Panc1 (cell line): Measurements from ENCODE around the gene DCAKD.

ENCODE experiments used
- CTCF ChIP-seq: fragments of 450-650 bp; IDR thresholded peaks from 2 replicates; pipeline ENCODE4 v1.5.1; 2017; ENCODE audit warnings: mild to moderate bottlenecking
- POLR2AphosphoS5 ChIP-seq: IDR thresholded peaks from 2 replicates; pipeline ENCODE4 v1.6.1; 2012; ENCODE audit warnings: mild to moderate bottlenecking, low read depth, low read length, moderate library complexity
- REST ChIP-seq, 2 experiments: IDR thresholded peaks; 2 replicates each; pipeline ENCODE4 v1.6.1; 2011 to 2012; ENCODE audit warnings: low read depth in 2 of 2, control low read depth in 1 of 2, low read length in 1 of 2, mild to moderate bottlenecking in 1 of 2, moderate library complexity in 1 of 2; ENCODE audit not compliant: insufficient read depth in 1 of 2
- SIN3A ChIP-seq: IDR thresholded peaks from 2 replicates; pipeline ENCODE4 v1.6.1; 2012; ENCODE audit warnings: low read depth, mild to moderate bottlenecking, low read length, moderate library complexity, borderline replicate concordance; ENCODE audit not compliant: insufficient read depth

DNA sequence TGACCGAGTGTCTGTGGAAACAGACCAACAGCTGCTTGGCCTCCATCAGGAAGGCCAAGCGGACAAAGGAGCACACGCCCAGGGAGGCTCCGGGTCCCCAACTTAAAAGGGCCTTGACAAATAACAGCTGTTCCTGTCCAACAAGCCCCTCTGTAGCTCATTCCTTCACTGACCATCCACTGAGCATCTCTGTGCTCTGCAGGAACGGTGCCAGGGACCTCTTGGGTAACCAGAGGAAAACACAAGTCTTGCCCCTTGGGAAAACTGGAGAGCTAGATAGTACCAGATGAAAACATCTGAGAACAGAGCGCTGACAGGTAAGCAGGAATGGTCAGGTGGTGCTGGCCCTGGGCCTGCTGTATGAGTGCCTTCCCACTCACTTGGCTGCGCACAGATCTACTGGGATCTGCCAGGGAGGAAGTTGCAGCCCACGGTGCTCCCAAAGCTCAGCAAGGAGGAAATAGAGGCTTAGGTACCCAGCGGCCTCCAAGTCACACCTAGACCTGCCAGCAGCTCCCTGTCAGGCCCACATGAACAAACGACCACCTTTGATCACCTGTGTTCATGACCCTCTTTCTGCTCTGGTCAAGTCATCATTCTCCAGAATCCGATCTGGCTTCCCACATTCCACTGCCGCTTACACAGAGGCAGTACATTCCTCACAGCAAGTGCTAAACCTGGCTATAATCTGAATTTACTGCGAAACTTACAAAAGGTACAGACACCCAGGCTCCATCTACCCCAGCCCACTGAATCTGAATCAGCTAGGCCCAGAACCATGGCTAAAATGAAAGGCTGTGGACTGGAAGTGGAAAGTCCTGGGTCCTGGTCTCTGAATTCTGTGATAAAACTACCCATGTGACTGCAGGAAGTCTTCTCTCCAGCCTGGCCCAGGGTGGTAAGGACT is 12.5 kb downstream of the DCAKD start:
- TF ChIP-seq CTCF = no peak
- no peak for TF ChIP-seq POLR2AphosphoS5
- no peak for TF ChIP-seq REST (IDR thresholded peaks at IDR 0.05; ENCODE audit: insufficient read depth in 1 of 2, low read depth in 2 of 2, low read length in 1 of 2)
- no peak for TF ChIP-seq SIN3A
